PC-3 (cell line): Measurements from ENCODE around the gene MARF1.
"Not testable (repeated sequence)": the region's sequence is repeated elsewhere in the genome, so short reads cannot be mapped to it uniquely, and the experiment has no call there.

Source experiments
- CTCF ChIP-seq: fragments of 300-600 bp; sonication (generic); conservative IDR thresholded peaks from 2 replicates; pipeline ENCODE4 v1.5.1; 2017; ENCODE audit warnings: antibody characterized with exemption, low read depth, mild to moderate bottlenecking, low read length
- EZH2 ChIP-seq: fragments of 300-600 bp; sonication (generic); IDR thresholded peaks from one replicate; pipeline ENCODE4 v1.6.1; 2017; ENCODE audit warnings: antibody characterized with exemption, mild to moderate bottlenecking, low read length; ENCODE audit not compliant: unreplicated experiment
- EZH2phosphoT487 ChIP-seq: fragments of 300-600 bp; sonication (generic); IDR thresholded peaks from 2 replicates; pipeline ENCODE4 v1.6.1; 2018; ENCODE audit warnings: mild to moderate bottlenecking, antibody characterized with exemption, low read length, borderline replicate concordance

- TF ChIP-seq CTCF, EZH2, EZH2phosphoT487: not testable (repeated sequence)
Measured at GRCh38 chr16:15672127-15672513, 29.2 kb upstream of the MARF1 start.
